ENCODE results near the gene FANK1.
"Not testable (repeated sequence)": the region's sequence is repeated elsewhere in the genome, so short reads cannot be mapped to it uniquely, and the experiment has no call there.

GRCh38 chr10:125889441-125889840 is 6.9 kb upstream of the FANK1 start:
- TF ChIP-seq, protein P1, sequence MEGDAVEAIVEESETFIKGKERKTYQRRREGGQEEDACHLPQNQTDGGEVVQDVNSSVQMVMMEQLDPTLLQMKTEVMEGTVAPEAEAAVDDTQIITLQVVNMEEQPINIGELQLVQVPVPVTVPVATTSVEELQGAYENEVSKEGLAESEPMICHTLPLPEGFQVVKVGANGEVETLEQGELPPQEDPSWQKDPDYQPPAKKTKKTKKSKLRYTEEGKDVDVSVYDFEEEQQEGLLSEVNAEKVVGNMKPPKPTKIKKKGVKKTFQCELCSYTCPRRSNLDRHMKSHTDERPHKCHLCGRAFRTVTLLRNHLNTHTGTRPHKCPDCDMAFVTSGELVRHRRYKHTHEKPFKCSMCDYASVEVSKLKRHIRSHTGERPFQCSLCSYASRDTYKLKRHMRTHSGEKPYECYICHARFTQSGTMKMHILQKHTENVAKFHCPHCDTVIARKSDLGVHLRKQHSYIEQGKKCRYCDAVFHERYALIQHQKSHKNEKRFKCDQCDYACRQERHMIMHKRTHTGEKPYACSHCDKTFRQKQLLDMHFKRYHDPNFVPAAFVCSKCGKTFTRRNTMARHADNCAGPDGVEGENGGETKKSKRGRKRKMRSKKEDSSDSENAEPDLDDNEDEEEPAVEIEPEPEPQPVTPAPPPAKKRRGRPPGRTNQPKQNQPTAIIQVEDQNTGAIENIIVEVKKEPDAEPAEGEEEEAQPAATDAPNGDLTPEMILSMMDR (IDR thresholded peaks at IDR 0.05): not testable (repeated sequence)
- not testable (repeated sequence) for TF ChIP-seq POLR2A (IDR thresholded peaks at IDR 0.05)

Data from heart left ventricle (tissue), 13 donors.